Posterior vena cava (tissue), 2 donors: Measurements from ENCODE around the gene ZNF366. TPM values are rescaled to one million over a fixed set of nuclear protein-coding genes. Genes with fewer than 3 reads are reported as not detected.

Source experiments
- DNase-seq: peaks from one replicate; pipeline ENCODE4 v3.0.0-alpha.2; 2020; ENCODE audit warnings: low spot score
- intact Hi-C, 2 donors: fragments of 100-400 bp; cut with DNase I; formaldehyde crosslinking; loops; one replicate each; pipeline versions ENCODE4 v1.14.1 to v1.14.2; 2022 to 2023
- total RNA-seq, 2 donors: library from RNA; stranded (reverse); fragmentation: NEBNext Ultra II Directional; extraction: Animal tissue kit (Norgen Biotek cat#: 25700); gene quantifications; one replicate each; pipeline ENCODE4 v1.2.1, GENCODE V29; 2021
- donor health status: DM: yes; HTN: yes; CAD: no.
- donor health status: DM: yes; HTN: yes; CAD: no.

The ZNF366 gene
- total RNA-seq, 2 donors from 2014 or later, result 5.0 to 5.1 TPM

DNA sequence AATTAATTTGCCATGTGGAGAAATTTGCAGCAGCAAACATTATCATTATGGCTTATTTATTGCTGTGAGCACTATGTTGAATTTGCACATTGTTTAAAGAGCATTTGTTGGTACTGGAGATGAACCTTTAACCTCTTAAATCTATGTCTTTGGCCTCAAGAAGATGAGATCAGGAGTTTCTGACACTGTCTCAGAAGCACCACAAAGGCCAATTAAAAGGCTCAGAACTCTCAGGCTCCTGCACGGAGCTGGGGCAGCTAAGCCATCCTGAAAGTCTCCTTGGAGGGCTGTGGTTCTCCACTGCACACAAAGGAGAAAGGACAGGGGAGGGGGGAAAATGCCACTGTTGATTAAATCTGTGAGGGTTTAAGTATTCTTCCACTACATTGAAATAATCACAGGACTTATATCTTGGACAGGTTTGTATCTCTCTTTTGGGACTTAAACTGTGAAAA lies 33.1 kb downstream of the ZNF366 start:
- no peak for DNase-seq
- intact Hi-C loops, result no loop called here

DNA sequence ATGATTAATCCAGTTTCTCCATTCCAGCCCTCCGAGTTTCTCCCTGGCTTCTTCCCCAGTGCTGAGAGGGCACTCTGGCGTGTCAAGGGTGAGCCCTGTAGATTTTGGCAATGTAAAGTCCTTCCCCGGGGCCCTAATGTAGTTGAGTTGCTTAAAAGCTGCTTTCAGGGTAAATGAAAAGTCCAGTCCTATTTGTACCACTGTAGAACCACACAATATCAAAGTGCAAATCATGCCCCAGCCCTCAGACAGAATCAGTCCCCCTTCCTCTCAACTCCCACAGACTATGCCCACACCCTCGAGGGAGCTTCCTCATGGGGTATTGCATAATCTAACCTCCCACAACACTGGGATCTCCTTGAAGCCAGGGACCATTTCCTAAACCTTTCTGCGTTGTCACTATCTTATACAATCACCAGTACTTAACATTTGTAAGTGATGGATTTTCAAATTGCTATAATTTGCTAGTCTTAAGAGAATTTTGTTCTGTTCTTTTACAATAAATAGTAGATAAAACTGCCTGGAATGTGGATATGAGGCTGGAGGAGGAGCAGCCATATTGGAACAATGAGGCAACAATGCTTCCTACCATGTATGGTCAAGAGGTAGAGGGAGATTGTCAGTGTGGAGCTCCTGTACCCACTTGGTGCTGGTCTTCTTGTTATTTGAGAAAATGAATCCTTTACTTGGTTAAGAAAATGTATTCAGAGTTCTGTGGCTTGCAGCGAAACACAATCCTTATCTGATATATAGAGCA lies 34.4 kb downstream of the ZNF366 start:
- intact Hi-C loops, result no loop called here
- no peak for DNase-seq

DNA sequence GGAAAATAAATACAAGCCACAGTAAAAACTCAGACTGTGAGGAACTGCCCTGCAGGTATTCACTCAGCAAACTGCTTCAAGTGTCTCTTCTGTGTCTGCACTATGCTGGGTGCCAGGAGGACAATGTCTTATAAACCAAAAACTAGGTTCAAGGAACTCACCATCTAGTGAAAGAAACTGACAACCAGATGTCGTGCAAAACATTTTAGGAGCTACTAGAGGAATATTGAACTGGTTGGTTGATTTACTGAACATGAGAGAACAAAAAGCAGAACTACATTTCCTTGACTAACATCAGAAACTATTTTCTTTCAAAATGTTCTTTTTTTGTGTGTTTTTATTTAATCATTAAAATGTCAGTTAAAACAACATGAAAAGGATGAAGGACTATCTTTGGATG lies 35.2 kb downstream of the ZNF366 start:
- no peak for DNase-seq
- intact Hi-C loops, result no loop called here

DNA sequence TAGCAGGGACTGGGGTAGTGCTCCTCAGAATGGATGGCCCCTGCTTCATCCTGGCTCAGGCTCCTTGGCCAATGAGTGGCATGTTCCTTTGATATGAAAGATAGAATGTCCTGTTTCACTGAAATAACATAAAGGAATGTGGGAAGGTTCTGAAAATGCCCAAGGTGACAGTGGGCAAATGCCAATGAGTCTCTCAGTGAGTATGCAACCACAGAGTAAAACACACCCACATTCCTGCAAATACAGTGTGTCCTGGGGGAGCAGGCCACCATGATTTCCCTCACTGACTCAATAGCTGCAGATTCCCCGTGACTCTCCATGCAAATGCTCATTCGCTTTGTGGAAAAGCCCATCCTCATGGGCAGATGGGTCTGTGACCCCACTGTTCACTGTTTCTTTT lies 36.4 kb downstream of the ZNF366 start:
- intact Hi-C loops, result no loop called here
- DNase-seq, result no peak

DNA sequence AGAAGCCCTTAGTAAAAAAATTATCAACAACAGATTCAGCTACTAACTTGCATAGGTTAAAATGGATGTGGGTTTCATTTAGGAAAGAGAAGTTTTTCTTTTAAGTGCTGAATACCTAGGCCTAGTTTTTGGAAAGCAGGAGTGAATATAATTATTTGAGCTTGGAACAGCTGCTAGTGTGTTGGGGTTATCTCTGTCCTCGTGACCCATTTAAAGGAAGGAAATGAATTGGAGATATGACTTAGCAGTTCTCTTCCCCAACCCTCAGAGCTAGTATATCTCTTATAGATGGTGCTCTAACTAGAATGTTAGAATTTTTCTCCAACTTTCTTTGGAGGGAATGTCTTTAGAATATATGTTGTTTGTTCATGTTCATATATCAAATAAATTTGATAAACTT lies 38.6 kb downstream of the ZNF366 start:
- intact Hi-C loops, result no loop called here
- DNase-seq, result no peak

DNA sequence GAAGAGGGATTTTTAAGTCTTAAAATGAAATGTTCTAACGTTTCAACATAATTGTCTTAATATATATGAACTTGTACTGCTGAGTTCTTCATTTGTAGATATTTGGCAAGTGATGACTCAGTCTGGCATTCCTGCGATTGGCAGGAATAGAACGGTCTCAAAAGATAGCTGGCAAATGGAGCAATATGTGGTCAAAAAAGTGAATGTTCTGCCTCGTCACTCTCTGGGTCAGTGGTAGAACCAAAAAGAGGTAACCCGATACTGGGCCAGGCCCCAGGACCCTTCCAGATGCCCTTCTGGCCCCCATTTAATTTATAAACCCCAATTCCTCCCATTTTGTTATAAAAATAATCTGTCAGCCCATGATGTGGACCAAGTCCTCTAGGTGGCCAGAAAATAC lies 39.2 kb downstream of the ZNF366 start:
- no peak for DNase-seq
- intact Hi-C loops, result no loop called here

DNA sequence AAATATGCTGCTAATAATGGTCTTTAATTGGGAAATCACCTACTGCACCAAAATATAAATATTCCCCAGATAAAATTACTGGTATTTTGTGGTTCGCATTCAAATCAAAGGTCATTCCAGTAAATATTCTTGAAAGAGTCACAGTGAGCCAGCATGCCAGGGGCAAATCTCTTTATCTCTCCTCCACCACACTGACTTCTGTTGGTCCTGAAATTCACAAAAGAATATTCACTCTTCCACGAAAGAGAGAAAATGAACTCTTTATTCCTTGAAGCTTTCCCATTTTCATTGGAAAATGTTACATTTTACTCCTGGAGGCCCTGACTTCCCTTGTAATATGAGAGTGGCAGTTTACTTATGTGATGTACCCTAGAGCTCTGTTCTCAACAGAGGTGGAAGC lies 39.7 kb downstream of the ZNF366 start:
- intact Hi-C loops, result no loop called here
- DNase-seq, result no peak

DNA sequence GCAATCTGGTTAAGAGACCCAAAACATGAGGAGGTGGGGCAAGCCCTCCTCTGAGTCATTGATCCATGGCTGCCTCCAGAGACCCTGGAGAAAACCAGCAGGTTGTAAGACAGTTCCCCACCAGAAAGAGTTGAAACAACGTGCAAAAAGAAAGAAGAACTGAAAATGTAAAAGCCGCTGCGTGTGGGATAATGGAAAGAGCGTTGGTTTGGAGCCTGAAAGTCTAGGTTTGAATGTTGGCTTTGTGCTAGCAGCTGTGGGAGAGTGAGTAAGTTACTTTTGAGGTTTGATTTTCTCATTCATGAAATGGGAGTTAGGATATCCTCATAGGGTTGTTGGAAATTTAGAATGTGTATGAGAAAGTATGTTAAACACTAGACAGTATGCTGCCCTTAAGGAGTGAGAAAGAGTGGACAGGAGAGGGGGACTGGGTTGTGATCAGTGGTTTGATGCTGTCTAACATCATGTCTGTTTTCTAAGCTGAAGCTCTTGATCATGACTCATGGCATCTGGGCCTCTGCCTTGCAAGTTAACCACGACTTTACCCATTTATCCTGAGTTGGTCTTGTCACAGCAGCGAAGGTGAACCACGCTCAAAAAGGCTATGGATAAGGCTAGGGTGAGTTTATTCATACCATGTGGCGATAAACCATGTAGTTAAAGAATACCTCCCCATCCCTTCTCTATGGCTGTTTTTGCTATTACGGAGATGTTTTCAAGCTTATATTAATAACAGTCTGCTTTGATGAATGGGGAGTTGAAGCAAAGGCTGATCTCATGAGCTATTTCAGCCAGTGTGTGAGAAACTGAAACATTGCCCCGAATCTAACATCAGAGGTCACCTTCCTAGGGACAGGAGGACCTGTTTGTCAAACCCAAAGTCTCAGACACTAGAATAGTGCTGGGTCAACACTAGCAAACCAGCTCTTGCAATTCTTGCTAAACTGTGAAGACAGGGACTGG lies 41.3 kb downstream of the ZNF366 start:
- intact Hi-C loops, result no loop called here
- no peak for DNase-seq

DNA sequence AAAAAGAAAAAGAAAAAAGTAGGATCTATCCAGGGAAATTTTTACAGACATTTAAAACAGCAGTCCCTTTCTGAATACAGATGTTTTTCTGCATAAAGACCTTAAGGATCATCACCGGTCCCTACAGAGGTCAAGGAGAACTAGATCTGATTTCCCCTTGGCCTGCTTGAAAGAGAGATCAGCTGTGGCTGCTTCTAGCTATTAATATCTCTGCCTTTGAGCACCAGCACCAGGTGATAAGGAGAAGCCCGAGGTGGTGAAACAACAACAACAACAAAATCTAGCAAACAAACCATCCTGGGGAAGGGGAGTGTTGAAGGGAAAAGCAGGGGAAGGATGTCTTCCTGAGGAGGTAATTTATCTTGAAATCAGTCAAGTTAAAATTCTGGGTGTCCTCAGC lies 42.1 kb downstream of the ZNF366 start:
- no peak for DNase-seq
- intact Hi-C loops, result no loop called here

DNA sequence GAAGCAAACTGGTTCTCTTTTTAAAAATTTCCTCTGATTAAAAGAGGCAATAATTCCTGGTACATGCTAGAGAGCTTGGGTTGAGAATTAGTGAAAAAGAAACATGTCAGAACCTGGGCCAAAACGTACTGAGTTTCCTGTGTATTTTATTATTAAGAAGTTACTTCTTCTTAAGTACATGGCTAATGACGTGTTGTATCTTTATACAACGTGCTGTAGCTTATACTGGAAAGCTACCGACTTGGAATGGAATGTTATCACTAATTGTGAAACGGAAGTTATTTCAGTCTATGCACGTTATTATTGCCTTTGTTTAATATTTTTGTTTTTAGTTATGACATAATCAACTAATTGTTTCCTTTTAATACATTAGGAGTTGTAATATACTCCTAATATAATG lies 43.1 kb downstream of the ZNF366 start:
- DNase-seq, result no peak
- intact Hi-C loops, result no loop called here

DNA sequence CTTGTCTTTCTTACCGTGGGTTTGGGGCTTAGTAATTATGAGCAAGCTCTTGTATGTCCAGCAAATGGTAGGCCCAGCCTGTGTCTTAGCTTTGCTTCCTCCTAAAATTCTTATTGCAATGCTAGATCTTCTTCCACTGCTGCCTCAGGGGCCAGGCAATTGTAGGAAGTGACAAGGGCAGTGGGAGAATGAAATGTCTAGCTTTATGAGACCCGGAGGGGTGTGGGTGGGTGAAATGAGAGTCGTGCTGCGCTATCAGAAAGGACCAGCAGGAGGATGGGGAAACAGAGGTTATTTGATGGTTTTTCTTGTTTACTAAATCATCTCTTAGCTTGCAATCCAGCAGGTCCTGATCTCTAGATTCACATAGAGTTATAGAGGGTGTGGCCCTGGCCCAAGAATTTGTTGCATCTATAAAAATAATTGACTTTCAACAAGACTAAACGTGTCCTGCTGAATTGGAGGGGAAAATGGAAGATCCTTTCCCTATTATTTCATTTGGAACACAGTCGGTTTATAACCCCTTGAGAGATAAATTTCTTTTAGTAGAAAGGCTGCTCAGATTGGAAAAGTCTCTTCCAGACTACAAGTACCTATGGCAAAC lies 43.7 kb downstream of the ZNF366 start:
- intact Hi-C loops, result no loop called here
- DNase-seq, result no peak

DNA sequence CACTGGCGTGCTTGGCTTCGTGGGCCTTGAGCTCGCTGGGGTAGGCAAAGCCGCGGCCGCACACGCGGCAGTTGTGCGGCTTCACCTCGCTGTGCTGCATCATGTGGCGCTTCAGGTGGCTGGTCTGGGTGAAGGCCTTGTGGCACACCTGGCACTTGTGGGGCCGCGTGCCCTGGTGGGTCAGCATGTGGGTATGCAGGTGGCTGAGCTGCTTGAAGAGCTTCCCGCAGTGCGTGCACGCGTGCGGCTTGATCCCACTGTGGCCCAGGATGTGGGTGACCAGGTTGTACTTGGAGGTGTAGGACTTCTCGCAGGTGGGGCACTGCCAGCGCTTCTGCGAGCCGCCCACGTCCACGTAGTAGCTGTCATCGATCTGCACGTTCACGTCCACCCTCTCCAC lies 46.8 kb downstream of the ZNF366 start:
- intact Hi-C loops, result no loop called here
- no peak for DNase-seq

DNA sequence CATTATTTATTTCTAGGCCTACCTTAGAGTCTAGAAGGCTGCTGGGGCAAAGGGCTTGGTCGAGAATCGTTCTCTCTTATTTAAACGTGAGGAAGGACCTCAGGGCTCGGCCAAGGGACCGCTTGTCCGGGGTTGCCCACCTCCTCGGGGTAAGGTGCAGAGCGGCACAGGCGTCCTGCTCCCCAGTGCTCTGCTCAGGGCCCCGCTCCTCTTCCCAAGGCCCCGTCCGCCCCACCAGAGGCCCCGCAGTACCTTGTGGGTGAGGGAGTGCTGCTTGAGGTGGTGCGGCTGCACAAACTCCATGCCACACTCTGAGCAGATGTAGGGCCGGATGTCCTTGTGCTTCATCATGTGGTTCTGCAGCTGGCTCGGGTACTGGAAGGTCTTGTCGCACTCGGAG lies 47.3 kb downstream of the ZNF366 start:
- DNase-seq, result no peak
- intact Hi-C loops, result no loop called here

DNA sequence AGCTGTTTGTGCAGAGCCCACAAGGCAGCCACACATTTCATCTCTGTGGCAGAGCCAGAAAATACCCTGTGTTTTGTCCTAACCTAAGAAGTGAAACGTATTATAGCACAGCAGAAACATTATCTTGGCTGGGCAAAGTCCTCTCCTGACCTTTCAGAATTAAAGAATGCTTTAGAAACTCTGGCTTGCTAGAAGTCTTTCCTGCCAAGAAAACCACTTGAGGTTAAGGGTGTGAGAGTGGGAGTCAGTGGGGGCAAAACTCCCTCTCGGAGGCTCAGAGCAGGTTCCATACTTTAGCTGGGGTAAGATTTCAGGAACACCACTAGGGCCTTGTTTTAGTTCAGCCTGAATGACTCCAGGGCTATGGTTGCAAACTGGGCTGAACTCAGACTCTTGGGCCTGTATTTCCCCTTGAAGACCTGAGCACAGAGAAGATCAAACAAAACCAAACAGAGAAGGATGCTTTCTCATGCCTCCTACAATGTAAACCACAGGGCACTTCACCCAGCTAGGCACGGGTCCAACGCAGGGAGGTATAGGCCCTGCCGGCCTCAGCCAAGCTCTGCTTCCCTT lies 48.0 kb downstream of the ZNF366 start:
- no peak for DNase-seq
- intact Hi-C loops, result no loop called here

DNA sequence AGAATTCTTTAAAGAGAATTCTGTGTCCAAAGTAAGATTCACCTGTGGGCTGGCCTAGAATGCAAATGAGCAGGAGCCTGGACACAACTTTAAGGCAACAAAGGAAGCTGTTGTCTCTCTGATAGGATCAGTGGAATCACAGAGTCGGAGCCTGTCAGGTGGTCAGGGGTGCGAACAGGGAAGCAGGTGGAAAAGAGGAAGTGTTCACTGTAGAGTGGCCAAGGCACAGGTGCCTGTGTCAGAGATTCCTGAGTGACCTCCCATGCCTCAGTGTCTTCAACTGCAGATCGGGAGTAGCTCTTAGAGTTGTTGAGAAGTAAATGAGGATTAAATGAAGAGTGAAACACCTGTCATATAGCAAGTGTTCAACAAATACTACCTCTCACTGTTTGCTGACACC lies 48.8 kb downstream of the ZNF366 start:
- intact Hi-C loops, result no loop called here
- DNase-seq, result no peak

DNA sequence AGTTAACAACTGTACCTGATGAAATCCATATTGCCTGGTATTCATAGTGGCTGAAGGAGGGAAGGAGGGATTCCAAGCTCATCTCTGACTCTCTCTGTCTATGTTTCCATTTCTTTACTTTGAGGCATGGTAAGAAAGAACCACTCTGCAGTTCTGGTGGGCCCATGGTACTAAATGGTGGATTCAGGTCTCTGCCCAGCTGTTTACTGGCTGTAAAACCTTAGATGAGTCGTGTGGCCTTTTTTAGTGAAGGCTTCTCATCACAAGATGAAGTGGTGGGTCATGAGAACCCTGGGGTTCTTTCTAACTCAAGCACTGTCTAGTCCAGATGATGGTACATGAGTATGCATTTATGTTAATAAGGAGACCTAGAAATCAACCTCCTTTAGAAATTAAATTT lies 49.7 kb downstream of the ZNF366 start:
- intact Hi-C loops, result no loop called here
- no peak for DNase-seq

DNA sequence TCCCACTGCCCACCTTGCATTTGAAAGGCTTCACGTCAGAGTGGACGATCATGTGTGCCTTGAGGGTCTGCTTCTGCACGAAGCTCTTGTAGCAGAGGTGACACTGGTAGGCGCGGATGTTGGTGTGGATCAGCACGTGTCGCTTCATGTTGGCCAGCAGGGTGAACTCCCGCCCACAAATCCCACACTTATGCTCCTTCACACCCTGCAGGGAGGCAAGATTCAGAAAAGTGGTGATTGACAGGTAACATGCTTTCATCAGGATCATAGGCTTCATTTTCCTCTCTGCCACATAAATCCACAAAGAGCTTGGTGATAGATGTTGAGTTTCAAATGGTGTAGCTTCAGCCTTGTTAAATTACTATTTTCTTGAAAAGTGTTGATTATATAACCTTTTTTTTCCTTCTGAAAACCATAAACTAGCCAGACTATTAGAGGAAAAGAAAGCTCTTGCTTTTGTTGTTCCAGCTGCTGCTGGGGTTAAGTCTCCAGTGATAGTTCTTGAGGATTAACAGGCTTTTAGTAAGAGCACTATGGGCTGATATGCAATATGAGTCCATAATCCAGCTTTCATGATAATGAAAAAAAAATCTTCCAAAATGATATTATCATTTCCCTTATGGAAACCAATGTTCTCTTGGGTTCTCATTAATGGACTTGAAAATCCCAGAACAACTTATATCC lies 50.7 kb downstream of the ZNF366 start:
- intact Hi-C loops, result no loop called here

DNA sequence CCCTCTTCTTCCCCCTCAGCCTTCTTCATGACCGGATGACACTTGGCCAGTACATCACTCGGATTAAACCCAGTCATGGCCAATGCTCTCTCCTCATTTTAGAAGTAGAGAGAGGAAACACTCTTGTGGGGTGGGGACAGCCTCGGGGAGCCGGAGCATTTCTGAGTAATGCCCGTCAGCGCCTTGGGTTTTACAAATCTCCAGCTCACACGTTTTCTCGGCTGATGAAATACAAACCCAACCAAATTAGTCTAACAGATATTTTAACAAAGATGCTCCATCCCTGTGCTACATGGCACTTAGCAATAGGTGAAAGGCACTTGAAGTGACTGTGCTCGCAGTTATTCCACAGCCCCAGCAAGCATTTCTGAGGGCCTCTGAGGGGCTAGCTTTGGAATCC lies 51.7 kb downstream of the ZNF366 start:
- peak; percentile 75 for DNase-seq
- intact Hi-C loops, result no loop called here

More for the DNA sequence above, 50.7 kb downstream of the ZNF366 start:
- DNase-seq, result no peak

DNA sequence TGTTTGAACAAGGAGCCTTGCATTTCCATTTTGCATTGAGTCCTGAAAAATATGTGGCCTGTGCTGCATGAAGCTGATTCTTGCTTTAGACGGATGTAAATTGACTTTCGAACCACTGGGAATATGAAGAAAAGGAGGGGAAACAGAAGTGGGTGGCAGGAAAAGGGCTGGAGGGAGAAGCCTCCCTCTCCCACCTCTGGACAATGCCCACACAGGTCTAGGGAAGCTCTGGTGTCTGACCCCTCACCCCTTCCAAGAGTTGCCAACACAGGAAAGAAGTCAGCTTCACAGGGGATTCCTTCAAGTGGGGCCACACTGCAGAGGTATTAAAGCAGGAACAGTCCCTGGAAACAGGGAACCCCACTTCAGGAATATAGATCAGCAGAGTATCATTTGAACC lies 52.2 kb downstream of the ZNF366 start:
- peak; percentile 12 for DNase-seq
- intact Hi-C loops, result loop anchor here in 1 of 2 donors (5.0 kb wide), 1 partner anchor 57 kb away; no protein-coding TSS in a partner anchor
